ENCODE measurements around the gene OR2L8. TPM values are rescaled to one million over a fixed set of nuclear protein-coding genes. Genes with fewer than 3 reads are reported as not detected.

The OR2L8 gene, protein sequence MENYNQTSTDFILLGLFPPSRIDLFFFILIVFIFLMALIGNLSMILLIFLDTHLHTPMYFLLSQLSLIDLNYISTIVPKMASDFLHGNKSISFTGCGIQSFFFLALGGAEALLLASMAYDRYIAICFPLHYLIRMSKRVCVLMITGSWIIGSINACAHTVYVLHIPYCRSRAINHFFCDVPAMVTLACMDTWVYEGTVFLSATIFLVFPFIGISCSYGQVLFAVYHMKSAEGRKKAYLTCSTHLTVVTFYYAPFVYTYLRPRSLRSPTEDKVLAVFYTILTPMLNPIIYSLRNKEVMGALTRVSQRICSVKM
- not detected in 5 replicates for total RNA-seq (2022; extraction: Qiagen RNA extraction)

DNA sequence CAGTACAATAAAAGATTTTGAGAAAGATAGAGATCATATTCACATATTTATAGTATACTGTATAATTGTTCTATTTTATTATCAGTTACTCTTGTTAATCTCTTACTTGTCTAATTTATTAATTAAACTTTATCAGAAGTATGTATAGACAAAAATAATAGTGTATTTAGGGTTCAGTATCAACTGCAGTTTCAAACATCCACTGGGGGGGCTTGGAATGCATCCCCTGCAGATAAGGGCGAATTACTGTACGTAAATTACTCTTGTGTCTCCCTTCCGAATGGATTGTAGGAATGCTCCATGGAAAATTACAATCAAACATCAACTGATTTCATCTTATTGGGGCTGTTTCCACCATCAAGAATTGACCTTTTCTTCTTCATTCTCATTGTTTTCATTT is at the start of gene OR2L8:
Gene OR2L8, plus strand, starts transcription at position 301 of the 400 bp plus-strand sequence. Its CDS starts 0 bp downstream, at position 301.

DNA sequence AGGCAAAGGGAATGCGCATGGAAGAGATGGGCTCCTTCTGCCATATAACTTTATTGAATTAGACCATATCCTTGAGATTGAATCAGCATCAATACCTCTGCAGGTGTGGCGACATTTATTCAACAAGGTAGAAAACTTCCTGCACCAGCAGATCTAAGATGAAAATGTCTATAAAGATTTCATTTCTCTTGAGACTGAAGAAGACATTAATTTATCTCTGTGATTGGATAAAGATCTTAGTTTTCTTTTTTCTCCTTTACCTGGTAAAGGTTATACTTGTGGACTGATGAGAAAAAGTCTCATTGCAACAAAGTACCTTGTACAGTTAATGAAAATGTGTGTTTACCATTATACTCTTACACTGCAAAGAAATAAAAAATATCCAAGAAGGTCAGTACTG is 28.7 kb upstream of the OR2L8 start, which contains the start of gene OR2T8:
Gene OR2T8, plus strand, starts transcription at position 301 of the 400 bp plus-strand sequence. CDS start 766 bp downstream, outside the sequence.

DNA sequence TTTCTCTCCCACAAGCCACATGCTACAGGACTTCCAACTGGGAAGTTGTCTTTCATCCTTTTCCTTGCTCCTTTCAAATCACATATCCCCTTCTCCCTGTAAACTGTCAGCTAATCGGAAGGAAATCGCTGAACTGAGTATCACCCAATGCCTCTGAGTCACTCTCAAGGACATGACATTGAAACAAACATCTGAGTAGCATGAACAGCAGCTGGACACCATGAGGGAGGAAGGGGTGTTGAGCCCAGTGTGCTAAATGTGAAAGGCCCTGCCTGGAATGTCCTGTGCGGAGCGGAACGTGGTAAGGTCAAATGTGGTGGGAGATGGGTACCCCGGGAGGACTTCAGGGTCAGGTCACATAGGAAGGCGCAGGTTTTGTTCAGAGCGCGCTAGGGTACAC is 23.8 kb upstream of the OR2L8 start, which contains the start of gene OR2AJ1:
Gene OR2AJ1, plus strand, starts transcription at position 22 of the 400 bp plus-strand sequence. CDS start 8,880 bp downstream, outside the sequence.

DNA sequence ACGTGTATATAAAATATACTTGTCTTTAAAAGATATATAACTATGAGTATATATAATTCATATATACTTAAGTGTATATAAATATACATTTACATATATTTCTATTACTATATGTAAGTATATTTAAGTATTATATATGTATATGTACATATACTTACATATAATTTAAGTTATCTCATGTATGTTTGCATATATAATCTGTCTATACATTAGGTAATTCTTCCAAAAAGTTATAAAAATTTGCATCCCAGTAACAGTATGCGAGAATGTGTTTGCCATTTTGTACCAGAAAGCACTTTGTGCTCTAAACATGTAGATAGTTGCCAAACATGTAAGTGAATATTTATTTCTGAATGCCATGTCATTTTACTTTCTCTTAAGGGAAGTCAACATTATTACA is 16.3 kb downstream of the OR2L8 start, which contains the start of gene OR2AK2:
Gene OR2AK2, plus strand, starts transcription at position 301 of the 400 bp plus-strand sequence. CDS start 144 bp downstream, outside the sequence.

Other genes starting within 250 kb of the OR2L8 start
- gene OR6F1, start 232.2 kb upstream of the OR2L8 start, total RNA-seq (2022; extraction: Qiagen RNA extraction) = not detected in 5 replicates
- gene OR14K1, start 210.2 kb upstream of the OR2L8 start, total RNA-seq (2022; extraction: Qiagen RNA extraction) = not detected in 5 replicates
- gene OR14A2, start 200.7 kb upstream of the OR2L8 start, total RNA-seq (2022; extraction: Qiagen RNA extraction) = not detected in 5 replicates
- not detected in 5 replicates for gene OR1C1, start 188.3 kb upstream of the OR2L8 start, total RNA-seq (2022; extraction: Qiagen RNA extraction)
- not detected in 5 replicates for gene OR14A16, start 124.7 kb upstream of the OR2L8 start, total RNA-seq (2022; extraction: Qiagen RNA extraction)
- not detected in 5 replicates for gene OR11L1, start 107.0 kb upstream of the OR2L8 start, total RNA-seq (2022; extraction: Qiagen RNA extraction)
- gene TRIM58, start 91.7 kb upstream of the OR2L8 start, total RNA-seq (2022; extraction: Qiagen RNA extraction) = not detected in 5 replicates
- not detected in 5 replicates for gene OR2W3, start 53.3 kb upstream of the OR2L8 start, total RNA-seq (2022; extraction: Qiagen RNA extraction)
- gene OR2T8, start 28.6 kb upstream of the OR2L8 start, total RNA-seq (2022; extraction: Qiagen RNA extraction) = not detected in 5 replicates
- not detected in 5 replicates for gene OR2AJ1, start 24.0 kb upstream of the OR2L8 start, total RNA-seq (2022; extraction: Qiagen RNA extraction)
- gene OR2AK2, start 16.4 kb downstream of the OR2L8 start, total RNA-seq (2022; extraction: Qiagen RNA extraction) = not detected in 5 replicates
- not detected in 5 replicates for gene OR2L5, start 64.8 kb downstream of the OR2L8 start, total RNA-seq (2022; extraction: Qiagen RNA extraction)
- not detected in 5 replicates for gene OR2L2, start 81.2 kb downstream of the OR2L8 start, total RNA-seq (2022; extraction: Qiagen RNA extraction)
- gene OR2L3, start 98.0 kb downstream of the OR2L8 start, total RNA-seq (2022; extraction: Qiagen RNA extraction) = not detected in 5 replicates
- gene OR2L13, start 146.3 kb downstream of the OR2L8 start, total RNA-seq (2022; extraction: Qiagen RNA extraction) = not detected in 5 replicates
- not detected in 5 replicates for gene OR2M5, start 196.3 kb downstream of the OR2L8 start, total RNA-seq (2022; extraction: Qiagen RNA extraction)
- gene OR2M2, start 226.0 kb downstream of the OR2L8 start, total RNA-seq (2022; extraction: Qiagen RNA extraction) = not detected in 5 replicates
- gene OR2M3, start 248.4 kb downstream of the OR2L8 start, total RNA-seq (2022; extraction: Qiagen RNA extraction) = not detected in 5 replicates

Measured in A549 treated with CORT108297 at 1 μM for 4 hours (cell line).